K562 (cell line): Measurements from ENCODE around the gene CUL9. TPM values are rescaled to one million over a fixed set of nuclear protein-coding genes. Genes with fewer than 3 reads are reported as not detected.

Experiments used
- BCOR ChIP-seq: fragments of 450-650 bp; IDR thresholded peaks from 2 replicates; pipeline ENCODE4 v1.6.1; 2016
- BRF1 ChIP-seq: IDR thresholded peaks from 3 replicates; pipeline ENCODE4 v1.6.1; 2011; ENCODE audit warnings: borderline replicate concordance, mild to moderate bottlenecking; ENCODE audit not compliant: insufficient read length; ENCODE audit errors: extremely low read depth
- CTBP1 ChIP-seq: fragments of 450-650 bp; IDR thresholded peaks from 2 replicates; pipeline ENCODE4 v1.6.1; 2016; ENCODE audit warnings: borderline replicate concordance
- DPF2 ChIP-seq: fragments of 450-650 bp; IDR thresholded peaks from 2 replicates; pipeline ENCODE4 v1.6.1; 2016
- KDM4B ChIP-seq, 2 experiments: fragments of 450-650 bp in 1 of 2; sonication (generic) in 1 of 2; IDR thresholded peaks; 2 replicates each; pipeline ENCODE4 v1.6.1; 2016 to 2017; ENCODE audit warnings: borderline replicate concordance in 2 of 2, antibody characterized with exemption in 1 of 2, low read depth in 1 of 2, mild to moderate bottlenecking in 1 of 2
- MECOM ChIP-seq: fragments of 250-450 bp; sonication (Bioruptor Pico); IDR thresholded peaks from 2 replicates; pipeline ENCODE4 v1.8.0; 2022; ENCODE audit warnings: inconsistent platforms
- U2AF1 ChIP-seq: fragments of 200-400 bp; formaldehyde crosslinking; optimal IDR thresholded peaks from 2 replicates; pipeline ENCODE3; 2017; ENCODE audit warnings: mild to moderate bottlenecking, low read depth, low read length, moderate library complexity
- ZFX ChIP-seq: sonication (generic); formaldehyde crosslinking; IDR thresholded peaks from 2 replicates; pipeline ENCODE4 v1.8.0; 2022; ENCODE audit warnings: mild to moderate bottlenecking, missing genetic modification reagents, moderate library complexity
- ZKSCAN1 ChIP-seq: fragments of 150-350 bp; IDR thresholded peaks from 2 replicates; pipeline ENCODE4 v1.6.1; 2016; ENCODE audit warnings: low read depth, low read length
- ZNF253 ChIP-seq: fragments of 250-450 bp; sonication (Bioruptor Pico); conservative IDR thresholded peaks from 2 replicates; pipeline ENCODE4 v1.6.1; 2021; ENCODE audit warnings: mild to moderate bottlenecking
- polyA plus RNA-seq, 8 experiments: library from polyadenylated mRNA; depleted of rRNA in 4 of 8; stranded (reverse) in 5 of 8; unstranded in 3 of 8; fragments of >200 nt; fragmentation: Nextera tagmentation in 2 of 8; fragmentation: Illumina TruSeq in 1 of 8; extraction: Ambion mirVana in 2 of 8; extraction: Trizol in 1 of 8; gene quantifications; 2 replicates each; pipeline versions ENCODE4 v1.2.1 to v1.2.3, GENCODE V29; 2011 to 2014; ENCODE audit warnings: inconsistent platforms in 1 of 8, missing spikeins in 1 of 8
- total RNA-seq, 7 experiments: library from RNA; depleted of rRNA in 6 of 7; stranded (reverse); fragments of >200 nt in 6 of 7; fragmentation: Illumina TruSeq in 2 of 7; extraction: Trizol in 2 of 7; gene quantifications; 2 replicates each; pipeline versions ENCODE4 v1.2.1 to v1.2.3, GENCODE V29; 2011 to 2021; ENCODE audit warnings: low replicate concordance in 1 of 7
- TF ChIP-seq, protein P1 (sequence below): fragments of 450-650 bp; formaldehyde crosslinking; IDR thresholded peaks from 2 replicates; pipeline ENCODE4 v1.4.0; 2020; ENCODE audit warnings: mild to moderate bottlenecking, mixed read lengths
- TF ChIP-seq, protein P2 (sequence below): fragments of 450-650 bp; IDR thresholded peaks from 2 replicates; pipeline ENCODE4 v1.6.1; 2017; ENCODE audit warnings: mild to moderate bottlenecking, moderate library complexity
- TF ChIP-seq, protein P3 (sequence below), 3 experiments: IDR thresholded peaks in 2 of 3; conservative IDR thresholded peaks in 1 of 3; 2 replicates each; pipeline ENCODE4 v1.5.1; 2011 to 2012; ENCODE audit warnings: low read length in 3 of 3, mild to moderate bottlenecking in 3 of 3, control low read depth in 2 of 3, improper control_type of control experiment in 1 of 3, inconsistent platforms in 1 of 3, low read depth in 1 of 3, mixed read lengths in 1 of 3, moderate library complexity in 1 of 3; ENCODE audit not compliant: insufficient read depth in 2 of 3
- TF ChIP-seq, protein P4 (sequence below): fragments of 250-450 bp; sonication (Bioruptor Pico); IDR thresholded peaks from 2 replicates; pipeline ENCODE4 v1.8.0; 2022; ENCODE audit warnings: inconsistent platforms, mild to moderate bottlenecking, moderate library complexity, borderline replicate concordance
- TF ChIP-seq, protein P5 (sequence below), 2 experiments: fragments of 450-650 bp; IDR thresholded peaks; 2 replicates each; pipeline ENCODE4 v1.6.1; 2018; ENCODE audit warnings: mild to moderate bottlenecking in 2 of 2, low read depth in 1 of 2; ENCODE audit not compliant: partially characterized antibody in 2 of 2

CUL9 gene
- total and polyA plus RNA-seq, 9 of the 15 experiments (the other 6 are each of a cell fraction or from before 2014, with no cell fraction given): 0.50 to 20.7 (median 6.6) TPM

DNA sequence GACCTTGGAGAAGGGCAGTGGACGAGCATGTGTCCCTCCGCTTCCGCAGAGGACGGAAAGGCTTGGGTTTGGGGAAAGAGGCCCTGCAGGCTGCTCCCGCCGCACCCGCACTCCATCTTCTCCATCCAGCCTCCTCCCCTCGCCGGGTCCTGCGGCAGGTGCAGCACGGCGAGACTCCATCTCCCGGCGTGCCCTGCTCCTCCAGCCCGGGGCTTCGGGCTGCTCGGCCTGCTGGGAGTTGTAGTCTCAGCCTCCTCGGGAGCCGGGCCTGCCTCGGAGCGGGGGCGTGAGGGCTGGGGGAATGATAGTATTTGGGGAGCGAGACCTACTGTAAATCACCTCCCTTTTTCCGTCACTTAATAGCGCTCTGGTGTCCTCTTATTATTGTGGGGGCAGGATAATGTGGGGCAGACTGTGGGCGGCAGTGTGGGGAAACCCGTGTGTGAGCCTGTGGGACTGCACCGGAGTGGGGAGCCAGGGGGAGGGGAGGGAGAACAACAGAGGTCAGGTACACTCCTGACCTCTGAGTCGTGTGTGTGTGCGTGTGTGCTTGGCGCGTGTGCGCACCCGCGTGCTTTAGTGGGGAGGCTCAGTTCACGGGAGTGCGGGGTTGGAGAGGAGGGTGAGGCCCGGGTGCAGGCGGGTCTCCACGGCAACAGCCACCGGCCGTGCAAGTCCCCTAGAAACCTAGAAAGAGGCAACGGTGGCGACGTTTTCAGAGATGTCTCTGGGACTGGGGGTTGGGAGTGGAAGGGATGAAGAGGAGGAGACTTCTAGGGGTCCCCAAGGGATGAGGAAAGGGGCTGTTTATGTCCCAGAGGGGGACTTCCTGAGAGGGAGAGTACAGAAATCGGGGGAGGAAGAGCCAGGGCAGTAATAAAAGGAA lies 65.4 kb downstream of the CUL9 start (continued):
- TF ChIP-seq, protein P1, sequence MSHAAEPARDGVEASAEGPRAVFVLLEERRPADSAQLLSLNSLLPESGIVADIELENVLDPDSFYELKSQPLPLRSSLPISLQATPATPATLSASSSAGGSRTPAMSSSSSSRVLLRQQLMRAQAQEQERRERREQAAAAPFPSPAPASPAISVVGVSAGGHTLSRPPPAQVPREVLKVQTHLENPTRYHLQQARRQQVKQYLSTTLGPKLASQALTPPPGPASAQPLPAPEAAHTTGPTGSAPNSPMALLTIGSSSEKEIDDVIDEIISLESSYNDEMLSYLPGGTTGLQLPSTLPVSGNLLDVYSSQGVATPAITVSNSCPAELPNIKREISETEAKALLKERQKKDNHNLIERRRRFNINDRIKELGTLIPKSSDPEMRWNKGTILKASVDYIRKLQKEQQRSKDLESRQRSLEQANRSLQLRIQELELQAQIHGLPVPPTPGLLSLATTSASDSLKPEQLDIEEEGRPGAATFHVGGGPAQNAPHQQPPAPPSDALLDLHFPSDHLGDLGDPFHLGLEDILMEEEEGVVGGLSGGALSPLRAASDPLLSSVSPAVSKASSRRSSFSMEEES (CRISPR knock-in tag): no peak
- TF ChIP-seq BCOR (no peak), ZKSCAN1 (no peak), BRF1 (no peak), MECOM (no peak), DPF2 (no peak), CTBP1 (peak; percentile 97), ZFX (CRISPR knock-in tag) (no peak), KDM4B (IDR thresholded peaks at IDR 0.05; ENCODE audit: borderline replicate concordance in 2 of 2, low read depth in 1 of 2) (no peak), U2AF1 (no peak), ZNF253 (CRISPR knock-in tag) (no peak)
- TF ChIP-seq, protein P2, sequence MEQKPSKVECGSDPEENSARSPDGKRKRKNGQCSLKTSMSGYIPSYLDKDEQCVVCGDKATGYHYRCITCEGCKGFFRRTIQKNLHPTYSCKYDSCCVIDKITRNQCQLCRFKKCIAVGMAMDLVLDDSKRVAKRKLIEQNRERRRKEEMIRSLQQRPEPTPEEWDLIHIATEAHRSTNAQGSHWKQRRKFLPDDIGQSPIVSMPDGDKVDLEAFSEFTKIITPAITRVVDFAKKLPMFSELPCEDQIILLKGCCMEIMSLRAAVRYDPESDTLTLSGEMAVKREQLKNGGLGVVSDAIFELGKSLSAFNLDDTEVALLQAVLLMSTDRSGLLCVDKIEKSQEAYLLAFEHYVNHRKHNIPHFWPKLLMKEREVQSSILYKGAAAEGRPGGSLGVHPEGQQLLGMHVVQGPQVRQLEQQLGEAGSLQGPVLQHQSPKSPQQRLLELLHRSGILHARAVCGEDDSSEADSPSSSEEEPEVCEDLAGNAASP: no peak
- TF ChIP-seq, protein P3, sequence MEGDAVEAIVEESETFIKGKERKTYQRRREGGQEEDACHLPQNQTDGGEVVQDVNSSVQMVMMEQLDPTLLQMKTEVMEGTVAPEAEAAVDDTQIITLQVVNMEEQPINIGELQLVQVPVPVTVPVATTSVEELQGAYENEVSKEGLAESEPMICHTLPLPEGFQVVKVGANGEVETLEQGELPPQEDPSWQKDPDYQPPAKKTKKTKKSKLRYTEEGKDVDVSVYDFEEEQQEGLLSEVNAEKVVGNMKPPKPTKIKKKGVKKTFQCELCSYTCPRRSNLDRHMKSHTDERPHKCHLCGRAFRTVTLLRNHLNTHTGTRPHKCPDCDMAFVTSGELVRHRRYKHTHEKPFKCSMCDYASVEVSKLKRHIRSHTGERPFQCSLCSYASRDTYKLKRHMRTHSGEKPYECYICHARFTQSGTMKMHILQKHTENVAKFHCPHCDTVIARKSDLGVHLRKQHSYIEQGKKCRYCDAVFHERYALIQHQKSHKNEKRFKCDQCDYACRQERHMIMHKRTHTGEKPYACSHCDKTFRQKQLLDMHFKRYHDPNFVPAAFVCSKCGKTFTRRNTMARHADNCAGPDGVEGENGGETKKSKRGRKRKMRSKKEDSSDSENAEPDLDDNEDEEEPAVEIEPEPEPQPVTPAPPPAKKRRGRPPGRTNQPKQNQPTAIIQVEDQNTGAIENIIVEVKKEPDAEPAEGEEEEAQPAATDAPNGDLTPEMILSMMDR (IDR thresholded peaks at IDR 0.05 in 2 of 3, conservative IDR thresholded peaks at IDR 0.05 in 1 of 3; ENCODE audit: insufficient read depth in 2 of 3, low read depth in 1 of 3, low read length in 3 of 3): peak in 1 of 3 experiments; percentile 0; a peak in 1 of 6 replicates
- TF ChIP-seq, protein P4, sequence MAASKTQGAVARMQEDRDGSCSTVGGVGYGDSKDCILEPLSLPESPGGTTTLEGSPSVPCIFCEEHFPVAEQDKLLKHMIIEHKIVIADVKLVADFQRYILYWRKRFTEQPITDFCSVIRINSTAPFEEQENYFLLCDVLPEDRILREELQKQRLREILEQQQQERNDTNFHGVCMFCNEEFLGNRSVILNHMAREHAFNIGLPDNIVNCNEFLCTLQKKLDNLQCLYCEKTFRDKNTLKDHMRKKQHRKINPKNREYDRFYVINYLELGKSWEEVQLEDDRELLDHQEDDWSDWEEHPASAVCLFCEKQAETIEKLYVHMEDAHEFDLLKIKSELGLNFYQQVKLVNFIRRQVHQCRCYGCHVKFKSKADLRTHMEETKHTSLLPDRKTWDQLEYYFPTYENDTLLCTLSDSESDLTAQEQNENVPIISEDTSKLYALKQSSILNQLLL: no peak
- TF ChIP-seq, protein P5, sequence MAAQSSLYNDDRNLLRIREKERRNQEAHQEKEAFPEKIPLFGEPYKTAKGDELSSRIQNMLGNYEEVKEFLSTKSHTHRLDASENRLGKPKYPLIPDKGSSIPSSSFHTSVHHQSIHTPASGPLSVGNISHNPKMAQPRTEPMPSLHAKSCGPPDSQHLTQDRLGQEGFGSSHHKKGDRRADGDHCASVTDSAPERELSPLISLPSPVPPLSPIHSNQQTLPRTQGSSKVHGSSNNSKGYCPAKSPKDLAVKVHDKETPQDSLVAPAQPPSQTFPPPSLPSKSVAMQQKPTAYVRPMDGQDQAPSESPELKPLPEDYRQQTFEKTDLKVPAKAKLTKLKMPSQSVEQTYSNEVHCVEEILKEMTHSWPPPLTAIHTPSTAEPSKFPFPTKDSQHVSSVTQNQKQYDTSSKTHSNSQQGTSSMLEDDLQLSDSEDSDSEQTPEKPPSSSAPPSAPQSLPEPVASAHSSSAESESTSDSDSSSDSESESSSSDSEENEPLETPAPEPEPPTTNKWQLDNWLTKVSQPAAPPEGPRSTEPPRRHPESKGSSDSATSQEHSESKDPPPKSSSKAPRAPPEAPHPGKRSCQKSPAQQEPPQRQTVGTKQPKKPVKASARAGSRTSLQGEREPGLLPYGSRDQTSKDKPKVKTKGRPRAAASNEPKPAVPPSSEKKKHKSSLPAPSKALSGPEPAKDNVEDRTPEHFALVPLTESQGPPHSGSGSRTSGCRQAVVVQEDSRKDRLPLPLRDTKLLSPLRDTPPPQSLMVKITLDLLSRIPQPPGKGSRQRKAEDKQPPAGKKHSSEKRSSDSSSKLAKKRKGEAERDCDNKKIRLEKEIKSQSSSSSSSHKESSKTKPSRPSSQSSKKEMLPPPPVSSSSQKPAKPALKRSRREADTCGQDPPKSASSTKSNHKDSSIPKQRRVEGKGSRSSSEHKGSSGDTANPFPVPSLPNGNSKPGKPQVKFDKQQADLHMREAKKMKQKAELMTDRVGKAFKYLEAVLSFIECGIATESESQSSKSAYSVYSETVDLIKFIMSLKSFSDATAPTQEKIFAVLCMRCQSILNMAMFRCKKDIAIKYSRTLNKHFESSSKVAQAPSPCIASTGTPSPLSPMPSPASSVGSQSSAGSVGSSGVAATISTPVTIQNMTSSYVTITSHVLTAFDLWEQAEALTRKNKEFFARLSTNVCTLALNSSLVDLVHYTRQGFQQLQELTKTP (IDR thresholded peaks at IDR 0.05; ENCODE audit: low read depth in 1 of 2, partially characterized antibody in 2 of 2): peak; percentile 54 to 99
